Measurements from ENCODE around the gene PTPRN2.

DNA sequence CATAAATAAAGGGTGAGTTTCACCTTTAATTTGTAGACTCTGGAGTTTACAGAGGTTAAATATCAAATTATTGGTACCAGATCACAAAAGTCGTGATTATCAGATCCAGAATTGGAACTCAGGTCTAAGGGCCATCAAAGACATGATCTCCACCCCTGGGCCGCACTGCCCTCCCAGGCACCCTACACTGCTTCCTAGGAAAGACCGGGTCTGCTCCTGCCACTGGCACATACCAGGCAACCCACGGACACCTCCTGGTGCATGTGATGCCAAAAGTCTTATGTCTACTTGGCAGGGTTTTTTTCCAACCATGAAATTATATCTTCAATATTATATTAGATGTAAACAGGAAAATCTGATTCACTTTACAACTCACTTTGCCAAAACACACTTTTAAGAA is 452.8 kb downstream of the PTPRN2 start:
- TF ChIP-seq CTCF (IDR thresholded peaks at IDR 0.05) (no peak), REST (IDR thresholded peaks at IDR 0.05; ENCODE audit: insufficient read depth in 1 of 2, low read depth in 2 of 2, low read length in 1 of 2) (no peak), SIN3A (IDR thresholded peaks at IDR 0.05; ENCODE audit: borderline replicate concordance, insufficient read depth, low read depth, low read length) (no peak), POLR2AphosphoS5 (IDR thresholded peaks at IDR 0.05; ENCODE audit: low read depth, low read length) (no peak), TCF7L2 (IDR thresholded peaks at IDR 0.05; ENCODE audit: low read depth, low read length) (no peak)
